ENCODE results near the gene GPRC5A. TPM values are rescaled to one million over a fixed set of nuclear protein-coding genes. Genes with fewer than 3 reads are reported as not detected.

GPRC5A gene
- total RNA-seq, 1 donor: 4.7 TPM

DNA sequence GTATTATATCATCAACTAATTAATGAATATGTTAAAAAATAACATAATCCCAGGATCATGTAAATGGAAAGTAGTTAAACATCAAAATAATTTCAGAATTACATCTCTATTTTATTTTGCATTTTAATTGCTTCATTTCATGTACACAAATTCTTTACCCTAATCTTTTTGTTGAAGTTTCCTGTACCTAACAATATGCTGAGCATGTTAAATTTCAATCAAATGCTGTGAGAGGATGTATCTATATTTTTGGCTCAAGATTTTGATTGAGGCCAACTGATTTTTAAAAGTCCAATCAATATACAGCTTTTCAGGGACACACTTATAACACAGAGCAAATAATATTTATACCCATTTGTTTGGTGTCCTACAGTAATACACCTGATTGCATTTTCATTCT lies 54.2 kb downstream of the GPRC5A start:
- no peak for DNase-seq (ENCODE audit: insufficient read length, low spot score, missing footprints)

DNA sequence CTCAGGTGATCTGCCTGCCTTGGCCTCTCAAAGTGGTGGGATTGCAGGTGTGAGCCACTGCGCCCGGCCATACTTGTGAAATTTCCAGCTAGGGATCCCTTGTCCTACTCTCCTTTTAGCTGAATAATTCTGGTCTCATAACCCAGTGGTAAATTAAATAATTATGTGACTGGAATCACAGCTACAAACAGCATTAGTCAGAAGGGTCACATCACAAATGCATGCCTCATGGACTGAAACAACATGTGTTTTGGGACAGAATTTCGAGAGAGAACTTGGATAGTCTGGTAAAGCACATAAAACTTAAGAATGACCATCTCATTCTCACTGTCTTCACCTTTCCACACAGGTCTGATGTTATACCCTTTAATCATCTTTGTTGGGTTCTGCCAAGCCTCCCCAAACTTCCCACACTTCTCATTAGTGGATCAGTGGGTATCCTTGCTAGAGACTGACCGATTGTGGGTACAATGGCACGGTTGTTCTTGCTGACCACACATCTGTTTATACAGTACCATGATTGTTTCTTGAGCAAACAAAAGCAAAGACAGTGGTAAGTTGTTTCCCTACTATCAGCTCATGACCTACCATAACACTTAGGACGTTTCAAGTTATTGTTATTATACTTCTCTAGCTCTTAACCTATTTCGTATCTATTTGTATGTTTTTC lies 55.5 kb downstream of the GPRC5A start:
- no peaks in the 10 kb centered on the region for H4K20me1 ChIP-seq (ENCODE audit: insufficient read depth, low read length)
- no peaks in the 10 kb centered on the region for H3K9me3 ChIP-seq (ENCODE audit: low read depth, low read length)
- no peak overlapping the region for H3K4me2 ChIP-seq (ENCODE audit: insufficient read depth, low read length)
- no peak overlapping the region for H3K4me3 ChIP-seq (ENCODE audit: insufficient read depth, low read length)
- peaks cover 18% of the 10 kb centered on the region for H3K4me1 ChIP-seq (ENCODE audit: insufficient read depth, low read length)
- H3K27ac ChIP-seq (ENCODE audit: low read depth, low read length): peak overlapping the region; percentile 13
- no peaks in the 10 kb centered on the region for H3K36me3 ChIP-seq (ENCODE audit: insufficient read depth, low read length)
- TF ChIP-seq, protein P1, sequence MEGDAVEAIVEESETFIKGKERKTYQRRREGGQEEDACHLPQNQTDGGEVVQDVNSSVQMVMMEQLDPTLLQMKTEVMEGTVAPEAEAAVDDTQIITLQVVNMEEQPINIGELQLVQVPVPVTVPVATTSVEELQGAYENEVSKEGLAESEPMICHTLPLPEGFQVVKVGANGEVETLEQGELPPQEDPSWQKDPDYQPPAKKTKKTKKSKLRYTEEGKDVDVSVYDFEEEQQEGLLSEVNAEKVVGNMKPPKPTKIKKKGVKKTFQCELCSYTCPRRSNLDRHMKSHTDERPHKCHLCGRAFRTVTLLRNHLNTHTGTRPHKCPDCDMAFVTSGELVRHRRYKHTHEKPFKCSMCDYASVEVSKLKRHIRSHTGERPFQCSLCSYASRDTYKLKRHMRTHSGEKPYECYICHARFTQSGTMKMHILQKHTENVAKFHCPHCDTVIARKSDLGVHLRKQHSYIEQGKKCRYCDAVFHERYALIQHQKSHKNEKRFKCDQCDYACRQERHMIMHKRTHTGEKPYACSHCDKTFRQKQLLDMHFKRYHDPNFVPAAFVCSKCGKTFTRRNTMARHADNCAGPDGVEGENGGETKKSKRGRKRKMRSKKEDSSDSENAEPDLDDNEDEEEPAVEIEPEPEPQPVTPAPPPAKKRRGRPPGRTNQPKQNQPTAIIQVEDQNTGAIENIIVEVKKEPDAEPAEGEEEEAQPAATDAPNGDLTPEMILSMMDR (IDR thresholded peaks at IDR 0.05; ENCODE audit: extremely low read depth, low read depth, low read length): no peak
- no peaks in the 10 kb centered on the region for H3K79me2 ChIP-seq (ENCODE audit: insufficient read depth, low read length)
- no peak overlapping the region for H2AFZ ChIP-seq (ENCODE audit: low read length)
- H3K27me3 ChIP-seq (ENCODE audit: insufficient read depth, low read length): no peaks in the 10 kb centered on the region
- DNase-seq (ENCODE audit: insufficient read length, low spot score, missing footprints): peak; percentile 38

More for the DNA sequence above, 54.2 kb downstream of the GPRC5A start:
- Histone ChIP-seq H3K27ac (ENCODE audit: low read depth, low read length) (no peak overlapping the region), H3K4me1 (ENCODE audit: insufficient read depth, low read length) (peaks cover 18% of the 10 kb centered on the region), H3K27me3 (ENCODE audit: insufficient read depth, low read length) (no peaks in the 10 kb centered on the region), H3K79me2 (ENCODE audit: insufficient read depth, low read length) (no peaks in the 10 kb centered on the region), H3K4me3 (ENCODE audit: insufficient read depth, low read length) (no peak overlapping the region), H2AFZ (ENCODE audit: low read length) (no peak overlapping the region), H3K4me2 (ENCODE audit: insufficient read depth, low read length) (no peak overlapping the region), H4K20me1 (ENCODE audit: insufficient read depth, low read length) (no peaks in the 10 kb centered on the region), H3K9me3 (ENCODE audit: low read depth, low read length) (no peaks in the 10 kb centered on the region), H3K36me3 (ENCODE audit: insufficient read depth, low read length) (no peaks in the 10 kb centered on the region)
- TF ChIP-seq, protein P1 (IDR thresholded peaks at IDR 0.05; ENCODE audit: extremely low read depth, low read depth, low read length): no peak

DNA sequence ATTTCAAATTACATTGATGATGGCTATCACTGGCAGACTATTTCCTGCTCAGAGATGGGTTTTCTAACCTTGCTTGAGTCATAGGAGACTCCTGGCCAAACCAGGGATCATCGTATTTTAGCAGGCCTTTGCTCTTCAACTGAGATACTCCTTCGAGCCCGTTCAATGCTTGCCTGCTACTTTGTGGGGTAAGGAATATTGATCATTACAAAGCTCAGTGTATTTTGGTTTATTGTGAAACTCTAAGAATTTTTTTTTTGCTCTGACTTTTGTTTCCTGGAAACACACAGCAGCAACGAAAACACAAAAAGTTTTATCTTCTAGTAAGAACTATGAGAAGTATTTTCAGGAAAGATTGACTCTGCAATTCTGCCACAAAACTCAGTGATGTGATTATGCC lies 56.5 kb downstream of the GPRC5A start:
- DNase-seq (ENCODE audit: insufficient read length, low spot score, missing footprints): peak; percentile 26
- Histone ChIP-seq H3K4me3 (ENCODE audit: insufficient read depth, low read length) (no peak overlapping the region), H3K27ac (ENCODE audit: low read depth, low read length) (peak overlapping the region; percentile 9), H3K36me3 (ENCODE audit: insufficient read depth, low read length) (no peaks in the 10 kb centered on the region), H2AFZ (ENCODE audit: low read length) (no peak overlapping the region), H3K4me1 (ENCODE audit: insufficient read depth, low read length) (peaks cover 18% of the 10 kb centered on the region), H3K27me3 (ENCODE audit: insufficient read depth, low read length) (no peaks in the 10 kb centered on the region), H3K4me2 (ENCODE audit: insufficient read depth, low read length) (no peak overlapping the region), H4K20me1 (ENCODE audit: insufficient read depth, low read length) (no peaks in the 10 kb centered on the region), H3K79me2 (ENCODE audit: insufficient read depth, low read length) (no peaks in the 10 kb centered on the region), H3K9me3 (ENCODE audit: low read depth, low read length) (no peaks in the 10 kb centered on the region)
- TF ChIP-seq, protein P1 (IDR thresholded peaks at IDR 0.05; ENCODE audit: extremely low read depth, low read depth, low read length): no peak

DNA sequence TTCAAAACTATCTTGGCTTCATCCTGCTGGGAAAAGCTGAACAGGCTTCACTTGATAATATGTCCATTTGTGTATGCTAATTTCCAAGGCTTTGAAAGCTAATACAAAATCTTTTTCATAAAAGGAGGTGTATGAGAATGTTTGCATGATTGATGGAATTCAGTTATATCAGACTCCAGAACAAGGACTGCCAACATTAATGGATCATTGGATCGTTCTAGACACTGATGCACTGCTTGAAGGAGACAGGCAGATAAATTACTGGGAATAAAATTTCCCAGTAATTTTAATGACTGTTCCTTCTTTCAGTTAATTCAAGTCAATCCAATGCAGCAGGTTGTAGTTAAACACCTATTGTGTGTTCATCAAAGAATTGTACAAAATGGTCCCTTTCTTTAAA lies 60.1 kb downstream of the GPRC5A start:
- no peaks in the 10 kb centered on the region for H3K9me3 ChIP-seq (ENCODE audit: low read depth, low read length)
- TF ChIP-seq, protein P1 (IDR thresholded peaks at IDR 0.05; ENCODE audit: extremely low read depth, low read depth, low read length): no peak
- DNase-seq (ENCODE audit: insufficient read length, low spot score, missing footprints): no peak
- no peaks in the 10 kb centered on the region for H3K36me3 ChIP-seq (ENCODE audit: insufficient read depth, low read length)
- H3K79me2 ChIP-seq (ENCODE audit: insufficient read depth, low read length): no peaks in the 10 kb centered on the region
- peaks cover 17% of the 10 kb centered on the region for H3K4me1 ChIP-seq (ENCODE audit: insufficient read depth, low read length)
- no peak overlapping the region for H2AFZ ChIP-seq (ENCODE audit: low read length)
- no peak overlapping the region for H3K27ac ChIP-seq (ENCODE audit: low read depth, low read length)
- H3K27me3 ChIP-seq (ENCODE audit: insufficient read depth, low read length): no peaks in the 10 kb centered on the region
- H4K20me1 ChIP-seq (ENCODE audit: insufficient read depth, low read length): no peaks in the 10 kb centered on the region
- H3K4me3 ChIP-seq (ENCODE audit: insufficient read depth, low read length): no peak overlapping the region
- H3K4me2 ChIP-seq (ENCODE audit: insufficient read depth, low read length): no peak overlapping the region
